ENCODE data around the gene SLCO3A1.
"Not testable (repeated sequence)": the region's sequence is repeated elsewhere in the genome, so short reads cannot be mapped to it uniquely, and the experiment has no call there.

Gene SLCO3A1

GRCh38 chr15:92161039-92161670 lies 307.6 kb downstream of the SLCO3A1 start:
- DNase-seq (ENCODE audit: low read depth in 2 of 2): no peak

DNA sequence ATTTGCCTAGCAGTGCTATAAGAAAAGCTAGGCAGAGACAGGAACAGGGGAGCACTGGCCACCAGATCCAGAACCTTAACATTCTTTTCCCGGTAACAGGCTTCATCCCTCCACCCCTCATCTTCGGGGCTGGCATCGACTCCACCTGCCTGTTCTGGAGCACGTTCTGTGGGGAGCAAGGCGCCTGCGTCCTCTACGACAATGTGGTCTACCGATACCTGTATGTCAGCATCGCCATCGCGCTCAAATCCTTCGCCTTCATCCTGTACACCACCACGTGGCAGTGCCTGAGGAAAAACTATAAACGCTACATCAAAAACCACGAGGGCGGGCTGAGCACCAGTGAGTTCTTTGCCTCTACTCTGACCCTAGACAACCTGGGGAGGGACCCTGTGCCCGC lies 309.1 kb downstream of the SLCO3A1 start:
- no peak for DNase-seq (ENCODE audit: low read depth in 2 of 2)

- no peak for DNase-seq (ENCODE audit: low read depth in 2 of 2)
Observed at GRCh38 chr15:92163641-92164040, 310.1 kb downstream of the SLCO3A1 start.

DNA sequence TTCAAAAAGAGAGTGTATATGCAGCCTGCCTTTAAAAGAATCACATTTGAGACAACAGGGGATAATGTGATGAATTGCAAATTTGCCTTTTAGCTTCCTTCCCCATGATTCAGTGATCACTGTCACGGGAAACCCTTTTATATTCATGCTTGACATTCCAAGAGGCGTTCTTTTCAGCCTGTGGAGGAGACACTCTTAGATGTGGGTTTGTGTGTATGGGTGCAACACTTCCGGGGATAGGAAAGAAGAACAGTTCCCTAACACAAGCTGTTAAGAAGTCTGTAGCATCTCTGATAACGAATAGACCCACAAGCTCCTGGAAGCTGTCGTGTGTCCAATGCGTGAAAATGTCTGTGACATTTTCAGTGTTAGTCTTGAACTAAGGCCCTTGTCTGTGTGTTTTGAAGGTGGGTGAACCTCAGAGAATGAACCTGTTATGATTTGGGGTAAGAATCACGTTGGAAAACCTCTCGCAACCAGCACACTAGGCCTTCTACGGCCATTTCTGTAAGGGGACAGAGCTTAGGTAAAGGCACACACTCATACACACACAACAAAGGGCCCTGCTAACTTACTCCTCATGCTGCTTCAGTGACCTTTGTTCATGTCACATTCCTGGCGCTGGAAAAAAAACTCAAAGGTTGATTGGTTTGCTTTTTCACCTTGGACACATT lies 311.0 kb downstream of the SLCO3A1 start:
- DNase-seq (ENCODE audit: low read depth in 2 of 2): no peak

- DNase-seq (ENCODE audit: low read depth in 2 of 2): no peak
Observed at GRCh38 chr15:92165001-92165346, 311.5 kb downstream of the SLCO3A1 start.

- no peak for DNase-seq (ENCODE audit: low read depth in 2 of 2)
Observed at GRCh38 chr15:92166029-92166428, 312.5 kb downstream of the SLCO3A1 start.

DNA sequence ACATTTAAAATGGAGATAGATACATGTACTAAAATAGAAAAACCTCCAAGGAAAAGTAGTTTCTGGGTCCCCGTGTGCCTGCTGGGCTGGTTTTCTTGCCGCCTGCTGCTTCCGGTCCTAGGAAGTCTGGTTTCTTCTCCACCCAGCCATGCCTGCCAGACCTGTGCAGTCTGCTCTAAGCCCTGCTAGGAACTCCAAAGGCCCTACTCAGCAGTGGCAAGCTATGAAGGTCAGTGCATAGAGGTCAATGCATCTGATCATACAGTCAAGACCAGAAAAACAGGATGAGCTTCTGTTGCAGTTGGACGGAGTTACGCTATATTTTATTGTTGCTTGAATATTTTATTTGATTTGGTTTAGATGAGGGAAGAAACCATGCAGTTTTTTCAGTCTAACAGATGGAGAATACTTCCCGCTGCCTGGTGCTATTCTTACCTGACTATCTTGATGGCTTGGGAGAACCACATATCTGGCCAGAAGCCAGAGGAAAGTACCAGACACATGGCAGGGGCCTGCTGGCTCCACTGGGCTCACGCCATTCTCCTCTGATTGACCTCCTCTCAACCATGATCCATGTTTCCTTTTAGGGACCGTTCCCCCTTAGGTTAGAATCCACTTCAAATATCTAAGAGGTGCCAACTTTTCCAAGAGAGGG lies 313.4 kb downstream of the SLCO3A1 start:
- no peak for DNase-seq (ENCODE audit: low read depth in 2 of 2)

DNA sequence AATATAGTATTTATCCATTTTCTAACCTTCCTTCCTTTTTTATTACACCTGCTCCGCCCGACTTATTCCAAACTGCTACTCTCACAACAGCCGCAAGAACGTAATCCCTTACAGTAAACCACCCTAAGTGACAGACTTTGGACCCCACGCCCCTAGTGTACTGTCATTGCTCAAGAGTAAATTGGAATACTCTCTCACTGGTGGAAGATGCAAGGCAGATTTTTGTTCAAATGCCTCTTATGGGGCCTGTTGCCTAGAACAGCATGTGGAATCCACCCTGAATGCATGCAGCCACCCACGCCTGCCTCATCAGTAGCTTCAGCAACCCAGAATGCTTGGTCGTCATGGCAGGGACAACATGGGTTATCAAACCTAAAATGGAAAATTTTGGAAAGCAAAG lies 313.9 kb downstream of the SLCO3A1 start:
- DNase-seq (ENCODE audit: low read depth in 2 of 2): no peak

DNA sequence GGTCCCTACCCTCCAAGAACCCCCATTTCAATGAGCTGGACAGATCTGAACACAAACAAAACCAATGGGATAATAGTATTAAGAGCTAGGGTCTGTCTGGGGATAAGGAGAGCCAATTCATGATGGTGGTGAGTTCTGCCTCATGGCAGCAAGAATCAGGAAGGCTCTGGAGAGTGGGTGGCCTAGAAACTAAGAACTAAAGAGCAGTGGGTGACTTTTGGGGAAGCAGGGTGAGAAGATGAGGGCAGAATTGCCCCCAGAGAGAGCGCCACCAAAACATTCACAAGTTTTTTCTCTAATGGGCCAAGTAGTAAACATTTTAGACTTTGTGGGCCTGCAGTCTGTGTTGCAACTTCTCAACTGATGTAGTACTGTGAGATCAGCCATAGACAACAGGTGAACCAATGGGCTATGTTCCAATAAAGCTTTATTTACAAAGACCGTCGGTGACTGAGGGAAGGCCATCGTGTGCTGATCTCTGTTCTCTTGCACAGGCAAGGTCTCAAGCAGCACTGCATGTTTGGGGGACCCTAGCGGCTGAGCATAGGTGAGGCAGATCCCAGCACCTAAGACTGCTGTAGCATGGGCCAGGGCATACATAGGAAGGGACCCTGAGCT lies 314.7 kb downstream of the SLCO3A1 start:
- DNase-seq (ENCODE audit: low read depth in 2 of 2): no peak

- DNase-seq (ENCODE audit: low read depth in 2 of 2): no peak
Observed at GRCh38 chr15:92170897-92171296, 317.4 kb downstream of the SLCO3A1 start.

DNA sequence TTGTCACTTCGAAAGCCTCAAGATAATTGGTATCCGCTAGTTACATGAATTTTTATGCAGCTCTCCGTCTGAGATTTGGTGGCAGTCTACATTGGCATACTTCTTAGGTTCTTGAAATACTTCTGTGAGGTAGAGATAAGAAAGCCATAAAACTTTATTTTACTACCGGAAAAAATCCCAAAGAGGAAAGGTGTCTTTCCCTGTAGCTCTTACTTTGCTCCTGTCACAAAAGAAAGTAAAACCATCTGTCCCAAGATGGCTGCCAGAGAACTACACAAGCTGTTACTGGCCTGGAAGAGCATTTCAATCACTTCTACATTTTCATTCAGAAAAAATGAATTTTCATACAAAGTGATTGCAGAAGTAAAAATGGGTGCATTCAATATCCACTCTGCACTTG lies 325.4 kb downstream of the SLCO3A1 start:
- DNase-seq (ENCODE audit: low read depth in 2 of 2): no peak

DNA sequence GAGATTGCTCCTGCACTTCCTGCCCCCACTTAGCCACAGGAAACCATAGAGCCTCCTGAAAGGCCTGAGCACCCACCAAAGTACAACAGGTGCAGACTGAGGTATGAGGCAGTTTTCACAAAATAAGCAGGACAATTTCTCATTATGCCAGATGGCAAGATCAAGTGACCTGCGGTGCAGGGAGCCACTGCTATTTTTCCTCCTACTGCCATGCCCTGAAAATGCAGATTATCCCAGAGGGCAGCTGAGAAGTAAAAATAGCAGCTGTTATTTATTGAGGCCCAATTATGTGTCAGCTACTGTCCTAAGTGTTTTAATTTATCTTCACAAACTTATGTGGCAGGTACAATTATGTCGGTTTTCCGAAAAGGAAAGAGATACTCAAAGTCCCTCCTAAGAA lies 330.6 kb downstream of the SLCO3A1 start:
- no peak for DNase-seq (ENCODE audit: low read depth in 2 of 2)

DNA sequence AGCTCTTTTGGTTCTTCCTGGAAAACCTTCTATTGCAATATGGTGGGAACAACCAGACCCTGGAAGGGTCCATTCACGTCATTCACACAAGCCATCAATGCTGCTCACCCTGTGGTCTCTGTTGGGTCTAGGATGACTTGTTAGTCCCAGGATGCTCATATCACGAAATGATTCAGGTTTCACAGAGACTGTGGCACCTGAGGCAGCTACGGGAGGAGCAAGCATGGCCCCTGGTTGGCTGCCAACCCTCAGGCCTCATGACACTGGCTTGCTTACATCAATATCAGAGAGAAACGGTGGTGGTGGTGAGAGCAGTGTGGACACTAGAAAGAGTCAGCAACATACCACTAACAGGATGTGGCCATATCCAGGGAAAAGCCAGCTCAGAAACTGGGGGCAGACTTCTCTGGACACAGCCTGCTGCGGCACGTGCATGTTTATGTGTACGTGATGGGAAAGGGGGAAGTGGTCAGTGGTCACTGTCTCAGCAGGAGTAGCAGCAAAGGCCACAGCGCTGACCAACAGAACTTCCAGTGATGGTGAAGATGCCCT lies 331.2 kb downstream of the SLCO3A1 start:
- no peak for DNase-seq (ENCODE audit: low read depth in 2 of 2)

DNA sequence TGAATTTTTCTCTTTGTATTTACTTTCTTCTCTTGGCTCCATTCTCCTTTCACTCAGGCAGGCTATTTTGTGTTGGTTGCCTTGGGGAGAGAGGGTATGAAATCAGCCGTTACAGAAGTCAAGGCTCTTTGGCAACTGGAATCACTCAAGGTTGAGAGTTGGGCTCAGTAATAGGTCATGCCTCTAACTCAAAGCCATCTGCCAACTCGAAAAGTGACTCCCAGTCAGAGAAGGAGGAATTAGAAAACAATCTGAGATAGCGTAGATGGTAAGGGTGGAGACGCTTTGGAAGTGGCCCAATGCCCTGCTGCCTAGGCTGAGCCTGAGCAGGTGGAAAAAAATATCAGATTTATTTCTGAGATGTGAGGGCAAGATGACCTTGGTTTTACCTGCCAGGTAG lies 334.5 kb downstream of the SLCO3A1 start:
- no peak for DNase-seq (ENCODE audit: low read depth in 2 of 2)

DNA sequence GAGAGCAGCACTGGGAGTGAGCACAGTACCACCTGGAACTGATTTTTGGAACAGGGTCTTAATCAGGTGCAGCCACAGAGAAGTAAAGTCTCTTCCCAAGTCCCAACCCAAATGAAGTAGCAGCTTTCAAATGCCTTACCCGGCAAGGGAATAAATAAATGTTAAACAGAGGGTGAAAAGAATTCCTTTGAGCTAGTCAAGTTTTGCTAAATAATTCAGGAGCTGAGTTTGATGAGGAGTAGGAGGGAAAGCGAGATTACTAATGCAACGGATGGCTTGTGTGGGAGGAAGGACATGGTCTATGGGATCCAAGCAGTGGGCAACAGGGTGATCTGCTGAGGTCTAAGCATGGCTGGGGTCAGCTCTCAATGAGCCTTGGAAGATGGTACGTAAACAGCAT lies 335.7 kb downstream of the SLCO3A1 start:
- DNase-seq (ENCODE audit: low read depth in 2 of 2): no peak

GRCh38 chr15:92195241-92195640 lies 341.7 kb downstream of the SLCO3A1 start:
- DNase-seq (ENCODE audit: low read depth in 2 of 2): no peak

GRCh38 chr15:92196342-92196741 lies 342.8 kb downstream of the SLCO3A1 start:
- DNase-seq (ENCODE audit: low read depth in 2 of 2): no peak

GRCh38 chr15:92197746-92198145 lies 344.2 kb downstream of the SLCO3A1 start:
- DNase-seq (ENCODE audit: low read depth in 2 of 2): no peak

- no peak for DNase-seq (ENCODE audit: low read depth in 2 of 2)
Observed at GRCh38 chr15:92200891-92201290, 347.4 kb downstream of the SLCO3A1 start.

GRCh38 chr15:92205255-92205739 lies 351.8 kb downstream of the SLCO3A1 start:
- no peak for DNase-seq (ENCODE audit: low read depth in 2 of 2)

DNA sequence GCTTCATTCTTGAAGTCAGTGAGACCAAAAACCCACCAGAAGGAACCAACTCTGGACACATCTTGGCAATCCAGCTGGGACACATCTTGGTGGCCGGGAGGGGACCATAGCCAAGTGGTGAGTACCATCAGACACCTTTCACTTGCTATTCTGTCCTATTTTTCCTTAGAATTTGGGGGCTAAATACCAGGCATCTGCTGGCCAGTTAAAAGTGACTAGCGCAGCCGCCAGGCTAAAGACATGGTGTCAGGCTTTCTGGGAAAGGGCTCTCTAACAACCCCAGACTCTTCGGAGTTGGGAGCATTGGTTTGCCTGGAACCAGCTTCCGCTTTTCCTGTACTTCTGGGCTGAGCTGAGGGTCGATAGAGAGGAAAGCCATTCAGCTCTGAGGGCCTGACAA lies 354.1 kb downstream of the SLCO3A1 start:
- DNase-seq (ENCODE audit: low read depth in 2 of 2): not testable (repeated sequence)
